HTERT RPE-1 (cell line): ENCODE data around the gene TWF2.

Experiments used
- in situ Hi-C: fragments of 300-500 bp; cut with MboI; formaldehyde crosslinking; loops from 4 replicates; pipeline ENCODE4 v1.14.3; 2020; ENCODE audit warnings: low sequenced_read_pairs

TWF2 gene

GRCh38 chr3:52223449-52224408 lies 15.2 kb downstream of the TWF2 start:
- in situ Hi-C loops: no loop called here

GRCh38 chr3:52222319-52223221 lies 16.4 kb downstream of the TWF2 start:
- in situ Hi-C loops: no loop called here

- in situ Hi-C loops: no loop called here
Observed at GRCh38 chr3:52221563-52222318, 17.2 kb downstream of the TWF2 start.

- in situ Hi-C loops: no loop called here
Observed at GRCh38 chr3:52221141-52221562, 17.8 kb downstream of the TWF2 start.

- in situ Hi-C loops: no loop called here
Observed at GRCh38 chr3:52220380-52221026, 18.5 kb downstream of the TWF2 start.

GRCh38 chr3:52218937-52219650 lies 19.9 kb downstream of the TWF2 start:
- in situ Hi-C loops: no loop called here

- in situ Hi-C loops: no loop called here
Observed at GRCh38 chr3:52218454-52218853, 20.5 kb downstream of the TWF2 start.

- in situ Hi-C loops: no loop called here
Observed at GRCh38 chr3:52218026-52218425, 20.9 kb downstream of the TWF2 start.

- in situ Hi-C loops: no loop called here
Observed at GRCh38 chr3:52217409-52217805, 21.6 kb downstream of the TWF2 start.

GRCh38 chr3:52216585-52217408 lies 22.2 kb downstream of the TWF2 start:
- in situ Hi-C loops: no loop called here

- in situ Hi-C loops: no loop called here
Observed at GRCh38 chr3:52215351-52215750, 23.6 kb downstream of the TWF2 start.

- in situ Hi-C loops: no loop called here
Observed at GRCh38 chr3:52213901-52214300, 25.1 kb downstream of the TWF2 start.

GRCh38 chr3:52213005-52213404 lies 26.0 kb downstream of the TWF2 start:
- in situ Hi-C loops: no loop called here

GRCh38 chr3:52211268-52211891 lies 27.6 kb downstream of the TWF2 start:
- in situ Hi-C loops: no loop called here

- in situ Hi-C loops: no loop called here
Observed at GRCh38 chr3:52210550-52211046, 28.4 kb downstream of the TWF2 start.

- in situ Hi-C loops: no loop called here
Observed at GRCh38 chr3:52210037-52210436, 28.9 kb downstream of the TWF2 start.

- in situ Hi-C loops: no loop called here
Observed at GRCh38 chr3:52208556-52208955, 30.4 kb downstream of the TWF2 start.

- in situ Hi-C loops: no loop called here
Observed at GRCh38 chr3:52205727-52206372, 33.1 kb downstream of the TWF2 start.
